MM.1S (cell line): ENCODE results near the gene GPR87.

Source experiments
- DNase-seq: peaks from one replicate; pipeline ENCODE4 v3.0.0-alpha.2; 2015
- H2AFZ ChIP-seq: fragments of 300-600 bp; sonication (generic); 2 replicates; pipeline ENCODE4 v1.6.0; 2016; ENCODE audit warnings: antibody characterized with exemption, low read length
- H3F3A ChIP-seq: fragments of 300-600 bp; sonication (generic); 2 replicates; pipeline ENCODE4 v1.6.1; 2016; ENCODE audit warnings: mild to moderate bottlenecking, antibody characterized with exemption, low read length, moderate library complexity, mixed read lengths; ENCODE audit not compliant: insufficient read depth
- H3K27ac ChIP-seq: fragments of 300-600 bp; sonication (generic); 2 replicates; pipeline ENCODE4 v1.5.1; 2016; ENCODE audit warnings: mild to moderate bottlenecking, low read length
- H3K27me3 ChIP-seq: fragments of 300-600 bp; sonication (generic); replicated peaks from 2 replicates; pipeline ENCODE4 v1.6.0; 2016; ENCODE audit warnings: low read length; ENCODE audit not compliant: insufficient read depth
- H3K36me3 ChIP-seq: fragments of 300-600 bp; sonication (generic); replicated peaks from 2 replicates; pipeline ENCODE4 v1.6.1; 2016; ENCODE audit warnings: mild to moderate bottlenecking, low read length, mixed read lengths; ENCODE audit not compliant: insufficient read depth
- H3K4me1 ChIP-seq: fragments of 300-600 bp; sonication (generic); 2 replicates; pipeline ENCODE4 v1.6.1; 2016; ENCODE audit warnings: low read length, mixed read lengths
- H3K4me2 ChIP-seq: fragments of 300-600 bp; sonication (generic); 2 replicates; pipeline ENCODE4 v1.6.0; 2016; ENCODE audit warnings: low read depth, low read length
- H3K4me3 ChIP-seq: fragments of 300-600 bp; sonication (generic); 2 replicates; pipeline ENCODE4 v1.5.1; 2016; ENCODE audit warnings: low read length, mixed read lengths
- H3K79me2 ChIP-seq: fragments of 300-600 bp; sonication (generic); 2 replicates; pipeline ENCODE4 v1.6.1; 2016; ENCODE audit warnings: mixed run types, low read length, mixed read lengths
- H3K9ac ChIP-seq: fragments of 300-600 bp; sonication (generic); 2 replicates; pipeline ENCODE4 v1.6.1; 2016; ENCODE audit warnings: low read length, mixed read lengths
- H3K9me2 ChIP-seq: fragments of 300-600 bp; sonication (generic); replicated peaks from 2 replicates; pipeline ENCODE4 v1.6.1; 2016; ENCODE audit warnings: mild to moderate bottlenecking, low read length, mixed read lengths; ENCODE audit not compliant: insufficient read depth
- H3K9me3 ChIP-seq: fragments of 300-600 bp; sonication (generic); replicated peaks from 2 replicates; pipeline ENCODE4 v1.6.1; 2016; ENCODE audit warnings: mild to moderate bottlenecking, low read length, mixed read lengths; ENCODE audit not compliant: insufficient read depth
- H4K20me1 ChIP-seq: fragments of 300-600 bp; sonication (generic); 2 replicates; pipeline ENCODE4 v1.6.1; 2016; ENCODE audit warnings: mild to moderate bottlenecking, low read length, moderate library complexity, mixed read lengths; ENCODE audit not compliant: insufficient read depth
- CTCF ChIP-seq: fragments of 300-600 bp; sonication (generic); IDR thresholded peaks from 2 replicates; pipeline ENCODE4 v1.5.1; 2016; ENCODE audit warnings: antibody characterized with exemption, low read length, mixed read lengths
- EZH2 ChIP-seq: fragments of 300-600 bp; sonication (generic); optimal IDR thresholded peaks from 2 replicates; pipeline ENCODE3; 2017; ENCODE audit warnings: low read depth, mild to moderate bottlenecking, antibody characterized with exemption, low read length, mixed read lengths
- EZH2phosphoT487 ChIP-seq: fragments of 300-600 bp; sonication (generic); IDR thresholded peaks from 2 replicates; pipeline ENCODE4 v1.6.1; 2018; ENCODE audit warnings: antibody characterized with exemption, low read length

GPR87 gene

DNA sequence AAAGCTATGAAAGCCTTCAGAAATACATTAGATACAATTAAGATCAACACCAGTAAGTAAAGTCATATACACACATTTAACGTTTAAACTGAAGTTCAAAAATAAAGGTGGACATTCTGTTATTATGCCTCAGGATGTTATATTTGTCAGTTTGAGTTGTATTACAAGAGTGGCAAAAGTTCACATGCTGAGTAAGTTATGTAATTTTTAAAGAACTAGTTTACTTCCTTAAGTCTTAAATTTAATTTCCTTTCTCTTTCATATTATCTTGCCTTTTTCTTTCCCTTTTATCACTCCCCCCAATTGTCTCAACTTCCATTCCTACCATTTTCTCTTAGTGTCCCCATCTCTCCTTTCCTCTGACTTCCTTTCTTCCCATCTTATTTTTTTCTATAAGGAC lies 4.9 kb upstream of the GPR87 start:
- no peak for TF ChIP-seq CTCF
- TF ChIP-seq EZH2phosphoT487: no peak
- no peak for TF ChIP-seq EZH2
- Histone ChIP-seq H3K27me3 (no peaks in the 10 kb centered on the region), H3K9me3 (no peaks in the 10 kb centered on the region), H3K79me2 (no peaks in the 10 kb centered on the region), H3K4me3 (no peak overlapping the region), H3K36me3 (no peaks in the 10 kb centered on the region), H3K9me2 (no peaks in the 10 kb centered on the region), H3F3A (no peaks in the 10 kb centered on the region), H3K27ac (no peak overlapping the region), H3K4me1 (no peaks in the 10 kb centered on the region), H3K4me2 (no peak overlapping the region), H3K9ac (no peak overlapping the region), H2AFZ (no peak overlapping the region), H4K20me1 (no peaks in the 10 kb centered on the region)
- no peak for DNase-seq

GRCh38 chr3:151320131-151320530 lies 3.5 kb upstream of the GPR87 start:
- no peaks in the 10 kb centered on the region for H3F3A ChIP-seq
- H4K20me1 ChIP-seq: no peaks in the 10 kb centered on the region
- no peak overlapping the region for H3K4me2 ChIP-seq
- H3K36me3 ChIP-seq: no peaks in the 10 kb centered on the region
- H3K9ac ChIP-seq: no peak overlapping the region
- no peaks in the 10 kb centered on the region for H3K4me1 ChIP-seq
- no peak for DNase-seq
- no peak overlapping the region for H2AFZ ChIP-seq
- no peak overlapping the region for H3K4me3 ChIP-seq
- no peaks in the 10 kb centered on the region for H3K9me2 ChIP-seq
- no peak overlapping the region for H3K27ac ChIP-seq
- no peaks in the 10 kb centered on the region for H3K27me3 ChIP-seq
- H3K79me2 ChIP-seq: no peaks in the 10 kb centered on the region
- H3K9me3 ChIP-seq: no peaks in the 10 kb centered on the region
- no peak for TF ChIP-seq CTCF

DNA sequence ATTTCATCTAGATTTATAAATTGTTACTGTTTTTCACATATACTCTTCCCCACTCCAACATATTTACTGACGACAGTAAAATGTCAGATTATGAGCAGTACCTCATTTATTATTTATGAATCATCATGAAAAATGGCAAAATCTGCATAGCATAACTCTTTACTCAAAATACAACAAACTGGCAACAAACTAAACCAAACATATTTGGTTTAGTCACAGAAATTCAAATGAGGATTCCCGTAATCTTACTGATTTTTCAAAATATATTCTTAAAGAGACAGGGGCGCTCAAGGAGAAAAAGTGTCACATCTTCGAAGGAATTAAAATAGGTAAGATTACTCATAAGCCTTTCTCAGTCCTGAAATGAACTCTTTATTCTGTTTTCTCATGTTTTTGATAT lies 3.0 kb upstream of the GPR87 start:
- Histone ChIP-seq H3K4me3 (no peak overlapping the region), H4K20me1 (no peaks in the 10 kb centered on the region), H3K9me2 (no peaks in the 10 kb centered on the region), H3K27ac (no peak overlapping the region), H3K4me2 (no peak overlapping the region), H3K79me2 (no peaks in the 10 kb centered on the region), H3K36me3 (no peaks in the 10 kb centered on the region), H3K4me1 (no peaks in the 10 kb centered on the region), H2AFZ (no peak overlapping the region), H3F3A (no peaks in the 10 kb centered on the region), H3K27me3 (no peaks in the 10 kb centered on the region), H3K9ac (no peak overlapping the region), H3K9me3 (no peaks in the 10 kb centered on the region)
- TF ChIP-seq CTCF: no peak
- no peak for TF ChIP-seq EZH2phosphoT487
- no peak for TF ChIP-seq EZH2
- DNase-seq: no peak

- no peaks in the 10 kb centered on the region for H3K4me1 ChIP-seq
- TF ChIP-seq EZH2phosphoT487: no peak
- no peak for TF ChIP-seq CTCF
- no peak for TF ChIP-seq EZH2
- H3K4me2 ChIP-seq: no peak overlapping the region
- no peaks in the 10 kb centered on the region for H4K20me1 ChIP-seq
- no peak for DNase-seq
- H3F3A ChIP-seq: no peaks in the 10 kb centered on the region
- no peaks in the 10 kb centered on the region for H3K36me3 ChIP-seq
- H3K9ac ChIP-seq: no peak overlapping the region
- H2AFZ ChIP-seq: no peak overlapping the region
- H3K9me3 ChIP-seq: no peaks in the 10 kb centered on the region
- H3K27me3 ChIP-seq: no peaks in the 10 kb centered on the region
- no peaks in the 10 kb centered on the region for H3K9me2 ChIP-seq
- H3K27ac ChIP-seq: no peak overlapping the region
- no peak overlapping the region for H3K4me3 ChIP-seq
- no peaks in the 10 kb centered on the region for H3K79me2 ChIP-seq
Measured at GRCh38 chr3:151318991-151319390, 2.4 kb upstream of the GPR87 start.
